GM19023 (cell line): ENCODE data around the gene TMPRSS11B.
"Not testable (repeated sequence)": the region's sequence is repeated elsewhere in the genome, so short reads cannot be mapped to it uniquely, and the experiment has no call there.

Source experiments
- ATAC-seq: cut with Tn5 transposase; IDR thresholded peaks from one replicate; pipeline ENCODE4 v1.9.1; 2021; ENCODE audit warnings: mild to moderate bottlenecking, moderate library complexity; ENCODE audit not compliant: unreplicated experiment

TMPRSS11B gene

GRCh38 chr4:68240620-68241019 lies 4.9 kb downstream of the TMPRSS11B start:
- no peak for ATAC-seq

DNA sequence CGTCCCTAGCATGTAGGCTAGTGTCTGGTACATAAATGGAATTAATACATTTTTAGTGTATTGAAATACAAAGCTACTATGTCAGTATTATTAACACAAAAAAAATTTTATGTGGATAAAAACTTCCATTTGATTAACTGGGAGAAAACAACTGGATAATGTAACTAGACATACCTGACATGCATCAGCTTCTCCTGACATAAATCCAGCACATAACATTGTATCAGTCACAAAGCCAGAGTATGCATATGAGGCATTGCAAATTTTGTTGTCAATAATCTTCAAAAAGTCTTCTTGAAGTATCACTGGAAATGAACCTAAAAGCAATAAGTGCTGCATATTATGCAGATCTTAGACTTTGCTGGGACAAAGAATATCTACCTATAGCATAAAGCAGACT lies 16.9 kb downstream of the TMPRSS11B start:
- no peak for ATAC-seq

GRCh38 chr4:68218044-68218443 lies 27.4 kb downstream of the TMPRSS11B start:
- no peak for ATAC-seq

DNA sequence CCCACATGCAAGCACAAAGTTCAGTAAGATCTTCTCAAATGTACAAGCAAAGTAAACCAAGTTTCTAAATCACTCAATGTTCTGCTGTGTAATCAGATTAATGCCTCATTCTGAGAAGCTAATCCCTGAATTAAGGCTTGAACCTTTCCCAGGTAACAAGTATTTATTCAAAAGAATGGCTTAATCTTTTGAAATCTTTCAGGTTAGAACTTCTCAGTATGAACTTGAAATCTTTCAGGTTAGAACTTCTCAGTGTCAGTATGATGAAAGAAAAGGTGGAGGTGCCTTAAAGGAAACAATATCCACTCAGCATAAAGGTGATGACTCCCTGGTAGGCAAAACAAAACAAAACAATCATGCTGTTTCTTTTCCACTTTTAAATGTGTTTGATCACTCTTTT lies 29.0 kb downstream of the TMPRSS11B start:
- ATAC-seq: no peak

DNA sequence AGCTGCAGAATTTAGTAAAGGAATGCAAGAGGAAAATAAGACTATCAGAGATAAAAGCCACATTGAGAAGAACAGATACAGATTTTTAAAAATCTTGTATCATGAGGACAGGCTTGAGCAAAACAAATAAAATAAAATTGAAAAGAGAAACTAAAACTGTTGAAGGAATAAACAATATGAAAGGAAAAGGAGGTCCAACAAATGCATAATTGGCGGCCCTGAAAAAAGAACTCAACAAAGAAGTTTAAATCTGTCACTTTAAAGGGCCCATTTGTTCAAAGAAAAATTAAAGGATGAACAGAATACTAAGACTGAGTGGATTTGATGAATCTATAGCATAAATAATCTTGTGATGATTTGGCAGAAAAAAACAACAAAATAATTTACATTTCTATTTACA lies 36.5 kb downstream of the TMPRSS11B start:
- no peak for ATAC-seq

- not testable (repeated sequence) for ATAC-seq
Measured at GRCh38 chr4:68194305-68194704, 51.2 kb downstream of the TMPRSS11B start.

DNA sequence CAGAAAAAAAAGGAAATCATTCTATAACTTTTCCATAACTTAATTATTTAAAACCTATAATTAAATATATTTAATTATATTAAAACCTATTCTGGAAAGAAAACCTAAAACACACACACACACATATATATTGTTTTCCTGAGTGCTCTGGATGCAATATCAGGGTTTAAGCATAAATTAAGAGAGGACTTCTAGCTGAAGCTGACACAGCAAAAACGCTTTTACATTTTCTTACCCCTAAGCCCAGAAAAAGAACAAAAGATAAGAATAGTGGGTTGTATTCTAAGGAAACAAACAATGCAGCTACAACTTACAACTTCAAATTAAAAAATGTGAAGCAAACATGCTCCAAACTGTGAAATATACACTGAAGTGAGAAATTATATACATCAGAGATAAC lies 52.3 kb downstream of the TMPRSS11B start:
- ATAC-seq: no peak

- no peak for ATAC-seq
Measured at GRCh38 chr4:68187145-68187544, 58.3 kb downstream of the TMPRSS11B start.

- ATAC-seq: no peak
Measured at GRCh38 chr4:68184923-68185322, 60.6 kb downstream of the TMPRSS11B start.

DNA sequence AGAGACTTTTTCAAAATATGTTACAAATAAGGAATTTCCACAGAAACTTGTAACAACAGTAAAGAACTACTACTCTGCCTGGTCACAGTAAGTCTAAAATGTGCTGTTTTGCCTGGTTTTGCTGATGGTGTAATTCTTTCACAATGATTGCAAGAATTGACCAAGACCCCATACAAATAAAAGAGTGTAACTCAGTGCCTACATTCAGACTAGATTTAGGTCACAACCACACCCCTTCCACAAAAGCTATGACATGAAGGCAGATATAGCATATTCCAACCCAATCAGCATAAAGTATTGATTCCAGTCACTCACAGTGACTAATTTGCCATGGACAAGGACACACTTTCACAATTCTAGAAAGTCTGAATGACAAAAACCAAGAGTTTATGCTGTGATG lies 62.1 kb downstream of the TMPRSS11B start:
- ATAC-seq: no peak

DNA sequence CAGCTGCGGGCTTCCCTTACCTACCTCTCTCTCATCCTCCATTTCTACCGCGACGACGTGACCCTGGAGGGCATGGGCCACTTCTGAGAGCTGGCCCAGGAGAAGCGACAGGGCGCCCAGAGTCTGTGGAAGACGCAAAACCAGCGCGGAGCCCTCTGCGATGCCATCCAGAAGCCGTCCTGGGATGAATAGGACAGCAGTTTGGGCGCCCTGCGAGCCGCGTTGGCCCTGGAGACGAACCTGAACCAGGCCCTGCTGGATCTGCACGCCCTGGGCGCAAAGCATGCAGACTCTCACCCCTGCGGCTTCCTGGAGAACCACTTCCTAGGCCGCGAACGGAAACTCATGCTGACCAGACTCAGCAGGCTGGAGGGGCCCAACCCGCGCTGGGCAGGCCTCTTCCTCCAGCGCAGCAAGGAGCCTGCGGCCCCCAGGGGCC lies 63.1 kb downstream of the TMPRSS11B start:
- ATAC-seq: no peak

DNA sequence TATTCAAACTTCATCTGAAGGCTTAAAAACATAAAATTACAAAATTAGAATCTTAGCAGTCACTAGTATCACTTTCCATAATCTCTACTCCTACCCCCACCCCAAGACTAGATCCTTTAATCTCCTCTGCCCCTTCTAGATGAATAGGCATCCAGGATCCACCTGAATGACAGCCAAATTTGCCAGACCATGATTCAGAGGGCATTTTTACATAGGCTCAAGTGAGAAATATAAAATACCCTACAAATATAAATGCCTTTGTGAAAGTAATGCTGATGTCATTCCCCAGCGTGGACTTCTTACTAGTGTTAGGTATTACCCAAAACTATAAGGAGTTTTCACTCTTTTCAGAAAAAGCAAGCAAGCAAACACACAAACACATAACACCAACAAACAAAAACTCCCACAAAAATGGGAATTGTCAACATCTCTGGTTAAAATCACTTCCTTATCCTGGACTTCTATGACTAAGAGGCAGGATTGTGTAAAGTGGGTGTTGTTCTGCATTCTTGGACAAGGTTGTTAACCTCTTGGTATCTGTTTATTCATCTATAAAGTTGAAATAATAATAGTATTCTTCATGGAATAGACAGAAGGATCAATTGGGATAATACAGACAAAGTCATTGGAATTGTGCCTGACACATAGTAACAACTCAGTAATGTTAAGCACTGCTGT lies 64.5 kb downstream of the TMPRSS11B start:
- ATAC-seq: no peak

GRCh38 chr4:68176904-68177303 lies 68.6 kb downstream of the TMPRSS11B start:
- ATAC-seq: no peak
